Parathyroid adenoma (tissue), 2 donors: ENCODE data around the gene SDSL.

Source experiments
- H2AFZ ChIP-seq: fragments of 300-600 bp; sonication (generic); one replicate; pipeline ENCODE4 v1.7.0; 2017; ENCODE audit warnings: antibody characterized with exemption, mild to moderate bottlenecking
- H3K27ac ChIP-seq: fragments of 300-600 bp; sonication (generic); one replicate; pipeline ENCODE4 v1.7.0; 2017
- H3K27me3 ChIP-seq: fragments of 300-600 bp; sonication (generic); one replicate; pipeline ENCODE4 v1.7.0; 2017; ENCODE audit warnings: low read length; ENCODE audit not compliant: control insufficient read depth, insufficient read depth
- H3K36me3 ChIP-seq: fragments of 300-600 bp; sonication (generic); one replicate; pipeline ENCODE4 v1.7.0; 2017; ENCODE audit warnings: low read length; ENCODE audit not compliant: control insufficient read depth, insufficient read depth
- H3K4me1 ChIP-seq: fragments of 300-600 bp; sonication (generic); one replicate; pipeline ENCODE4 v1.7.0; 2017; ENCODE audit warnings: control low read depth
- H3K4me2 ChIP-seq: fragments of 300-600 bp; sonication (generic); one replicate; pipeline ENCODE4 v1.7.0; 2017; ENCODE audit warnings: low read length
- H3K4me3 ChIP-seq: fragments of 300-600 bp; sonication (generic); one replicate; pipeline ENCODE4 v1.7.0; 2017; ENCODE audit warnings: low read depth, low read length
- H3K79me2 ChIP-seq: fragments of 300-600 bp; sonication (generic); one replicate; pipeline ENCODE4 v1.7.0; 2017; ENCODE audit warnings: control low read depth
- H3K9ac ChIP-seq: fragments of 300-600 bp; sonication (generic); one replicate; pipeline ENCODE4 v1.7.0; 2017; ENCODE audit warnings: mild to moderate bottlenecking
- H3K9me3 ChIP-seq: fragments of 300-600 bp; sonication (generic); one replicate; pipeline ENCODE4 v1.7.0; 2017; ENCODE audit warnings: low read length; ENCODE audit not compliant: control insufficient read depth
- CTCF ChIP-seq: fragments of 300-600 bp; sonication (generic); IDR thresholded peaks from one replicate; pipeline ENCODE4 v1.7.0; 2017; ENCODE audit warnings: antibody characterized with exemption, mild to moderate bottlenecking
- donor health status: primary hyperparathyroidism.

SDSL gene

GRCh38 chr12:113477171-113477841 lies 55.1 kb downstream of the SDSL start:
- H2AFZ ChIP-seq: no peak overlapping the region
- no peaks in the 10 kb centered on the region for H3K9me3 ChIP-seq
- H3K36me3 ChIP-seq: no peaks in the 10 kb centered on the region
- H3K9ac ChIP-seq: no peak overlapping the region
- H3K4me1 ChIP-seq: no peaks in the 10 kb centered on the region
- H3K4me3 ChIP-seq: no peak overlapping the region
- H3K27me3 ChIP-seq: peaks cover 7% of the 10 kb centered on the region
- no peak overlapping the region for H3K27ac ChIP-seq
- no peak for TF ChIP-seq CTCF
- no peak overlapping the region for H3K4me2 ChIP-seq
- no peaks in the 10 kb centered on the region for H3K79me2 ChIP-seq

DNA sequence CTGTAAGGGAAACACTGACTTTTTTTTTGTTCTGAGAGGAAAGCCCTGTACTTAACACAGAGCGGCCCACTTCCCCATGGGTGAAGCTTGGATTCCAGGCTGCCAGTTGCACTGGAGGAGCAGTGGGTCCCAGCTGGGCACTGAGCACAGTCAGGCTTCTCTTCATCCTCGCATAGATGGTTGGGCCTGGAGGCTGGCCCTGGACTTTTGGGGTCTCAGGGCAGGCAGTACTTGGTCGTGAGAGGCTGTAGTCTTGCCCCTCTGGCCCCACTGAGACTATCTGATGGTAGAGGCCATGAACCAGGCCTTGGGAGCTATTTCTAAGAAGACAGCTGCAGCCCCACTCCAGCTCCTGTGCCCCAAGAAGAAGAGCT lies 55.6 kb downstream of the SDSL start:
- Histone ChIP-seq H3K36me3 (no peaks in the 10 kb centered on the region), H3K9me3 (no peaks in the 10 kb centered on the region), H3K4me2 (no peak overlapping the region), H3K4me1 (no peaks in the 10 kb centered on the region), H3K27me3 (peaks cover 4% of the 10 kb centered on the region), H3K4me3 (no peak overlapping the region), H2AFZ (no peak overlapping the region), H3K9ac (no peak overlapping the region), H3K27ac (no peak overlapping the region), H3K79me2 (no peaks in the 10 kb centered on the region)
- TF ChIP-seq CTCF: no peak

- no peaks in the 10 kb centered on the region for H3K27me3 ChIP-seq
- no peak overlapping the region for H3K9ac ChIP-seq
- no peaks in the 10 kb centered on the region for H3K79me2 ChIP-seq
- H3K36me3 ChIP-seq: no peaks in the 10 kb centered on the region
- H3K4me3 ChIP-seq: no peak overlapping the region
- TF ChIP-seq CTCF: no peak
- no peak overlapping the region for H3K4me2 ChIP-seq
- H2AFZ ChIP-seq: no peak overlapping the region
- H3K27ac ChIP-seq: no peak overlapping the region
- no peaks in the 10 kb centered on the region for H3K4me1 ChIP-seq
- no peaks in the 10 kb centered on the region for H3K9me3 ChIP-seq
Measured at GRCh38 chr12:113478351-113479011, 56.3 kb downstream of the SDSL start.

GRCh38 chr12:113479216-113479589 lies 57.0 kb downstream of the SDSL start:
- no peaks in the 10 kb centered on the region for H3K27me3 ChIP-seq

More at GRCh38 chr12:113479216-113479589, 57.0 kb downstream of the SDSL start:
- Histone ChIP-seq H3K27ac (no peak overlapping the region), H3K9me3 (no peaks in the 10 kb centered on the region), H2AFZ (no peak overlapping the region), H3K4me3 (no peak overlapping the region), H3K79me2 (no peaks in the 10 kb centered on the region), H3K4me2 (no peak overlapping the region), H3K36me3 (no peaks in the 10 kb centered on the region), H3K9ac (no peak overlapping the region), H3K4me1 (no peaks in the 10 kb centered on the region)
- no peak for TF ChIP-seq CTCF
